ENCODE results near the gene CUTA.

GRCh38 chr6:33434961-33435360, 17.1 kb upstream of the CUTA start:
- no peak for TF ChIP-seq CTCF (IDR thresholded peaks at IDR 0.05)
- TF ChIP-seq POLR2A (IDR thresholded peaks at IDR 0.05; ENCODE audit: low read depth): no peak
- no peak for TF ChIP-seq EP300 (IDR thresholded peaks at IDR 0.05)
- no peak for TF ChIP-seq POLR2AphosphoS5 (IDR thresholded peaks at IDR 0.05)

All from esophagus muscularis mucosa (tissue), 4 donors.